GM21367 (cell line): Measurements from ENCODE around the gene MAGEA3.
"Not testable (repeated sequence)": the region's sequence is repeated elsewhere in the genome, so short reads cannot be mapped to it uniquely, and the experiment has no call there.

Experiments used
- ATAC-seq: cut with Tn5 transposase; IDR thresholded peaks from one replicate; pipeline ENCODE4 v1.9.1; 2021; ENCODE audit not compliant: unreplicated experiment

Gene MAGEA3, protein sequence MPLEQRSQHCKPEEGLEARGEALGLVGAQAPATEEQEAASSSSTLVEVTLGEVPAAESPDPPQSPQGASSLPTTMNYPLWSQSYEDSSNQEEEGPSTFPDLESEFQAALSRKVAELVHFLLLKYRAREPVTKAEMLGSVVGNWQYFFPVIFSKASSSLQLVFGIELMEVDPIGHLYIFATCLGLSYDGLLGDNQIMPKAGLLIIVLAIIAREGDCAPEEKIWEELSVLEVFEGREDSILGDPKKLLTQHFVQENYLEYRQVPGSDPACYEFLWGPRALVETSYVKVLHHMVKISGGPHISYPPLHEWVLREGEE

DNA sequence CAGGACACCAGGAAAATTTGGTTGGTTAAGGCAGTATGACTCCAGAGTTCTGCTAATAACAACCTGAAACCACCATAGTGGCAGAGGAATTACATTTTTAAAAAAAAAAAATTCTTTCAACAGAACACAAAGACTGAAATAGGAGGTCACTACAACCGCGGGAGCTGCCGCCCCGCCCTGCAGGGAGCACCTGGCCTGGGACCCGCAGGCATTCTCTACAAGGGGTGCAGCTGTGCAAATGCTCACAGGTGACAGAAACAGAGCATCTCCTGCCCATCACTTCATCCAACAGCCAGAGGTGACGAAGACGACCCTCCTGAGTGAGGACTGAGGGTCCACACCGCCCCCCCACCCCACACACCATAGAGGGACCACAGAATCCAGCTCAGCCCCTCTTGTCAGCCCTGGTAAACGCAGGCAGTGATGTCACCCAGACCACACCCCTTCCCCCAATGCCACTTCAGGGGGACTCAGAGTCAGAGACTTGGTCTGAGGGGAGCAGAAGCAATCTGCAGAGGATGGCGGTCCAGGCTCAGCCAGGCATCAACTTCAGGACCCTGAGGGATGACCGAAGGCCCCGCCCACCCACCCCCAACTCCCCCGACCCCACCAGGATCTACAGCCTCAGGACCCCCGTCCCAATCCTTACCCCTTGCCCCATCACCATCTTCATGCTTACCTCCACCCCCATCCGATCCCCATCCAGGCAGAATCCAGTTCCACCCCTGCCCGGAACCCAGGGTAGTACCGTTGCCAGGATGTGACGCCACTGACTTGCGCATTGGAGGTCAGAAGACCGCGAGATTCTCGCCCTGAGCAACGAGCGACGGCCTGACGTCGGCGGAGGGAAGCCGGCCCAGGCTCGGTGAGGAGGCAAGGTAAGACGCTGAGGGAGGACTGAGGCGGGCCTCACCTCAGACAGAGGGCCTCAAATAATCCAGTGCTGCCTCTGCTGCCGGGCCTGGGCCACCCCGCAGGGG, at the start of gene MAGEA3:
TSS of gene MAGEA3 (plus strand) at position 843 of the 980 bp plus-strand sequence. CDS start 2,039 bp downstream, outside the sequence.
- not testable (repeated sequence) for ATAC-seq

DNA sequence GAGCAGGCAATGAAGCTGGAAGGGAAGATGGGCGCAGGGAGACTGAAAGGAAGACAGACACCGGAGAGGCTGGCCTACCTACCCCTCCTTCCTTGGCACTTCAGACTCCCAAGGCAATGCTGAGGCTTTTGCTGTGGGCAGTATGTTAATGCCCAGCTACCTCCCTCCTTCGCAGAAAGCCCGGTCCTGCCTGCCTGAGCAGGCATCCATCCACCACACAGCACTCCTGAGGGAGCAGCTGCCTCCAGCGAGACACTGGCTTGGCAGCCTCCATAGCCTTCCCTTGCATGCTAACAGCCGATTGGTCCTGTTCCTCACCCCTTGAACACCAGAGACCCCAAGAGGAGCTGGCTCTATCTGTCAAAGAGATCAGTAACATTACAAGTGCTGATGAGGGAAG, 46.5 kb upstream of the MAGEA3 start:
- ATAC-seq, result no peak

DNA sequence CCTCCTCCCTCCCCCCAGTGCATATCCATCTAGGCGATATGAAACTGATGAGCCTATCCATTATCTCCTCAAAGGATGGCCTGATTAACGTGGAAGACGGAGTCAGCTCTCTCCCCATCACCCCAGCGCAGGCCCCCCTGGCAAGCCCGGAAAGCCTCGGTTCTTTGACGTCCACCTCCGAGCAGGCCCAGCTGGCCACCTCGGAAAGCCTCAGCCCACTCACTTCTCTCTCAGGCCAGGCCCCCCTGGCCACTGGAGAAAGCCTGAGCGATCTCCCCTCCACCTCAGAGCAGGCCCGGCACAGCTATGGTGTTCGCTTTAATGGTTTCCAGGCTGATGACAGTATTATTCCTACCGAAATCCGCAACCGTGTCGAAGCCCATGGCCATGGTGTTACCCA, 46.1 kb upstream of the MAGEA3 start:
- ATAC-seq, result no peak

DNA sequence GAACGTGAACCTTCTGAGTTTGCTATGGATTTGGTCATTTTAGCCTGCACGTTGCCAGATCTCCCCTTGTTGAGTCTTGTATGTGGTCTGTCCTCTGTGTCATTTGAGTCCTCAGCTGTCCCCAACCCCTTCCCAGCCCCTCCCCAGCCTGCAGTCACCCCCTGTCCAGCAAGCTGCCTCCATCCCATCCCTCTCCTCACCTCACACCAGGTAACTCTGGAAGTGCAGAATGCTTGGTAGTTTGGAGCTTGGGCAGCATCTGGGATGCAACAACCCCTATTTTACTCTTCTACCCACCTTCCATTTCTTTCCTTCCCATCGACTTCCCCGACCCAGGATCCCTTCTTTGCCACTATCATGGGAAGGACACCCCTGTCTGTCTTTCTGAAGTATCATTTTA, 42.5 kb upstream of the MAGEA3 start:
- ATAC-seq, result no peak

DNA sequence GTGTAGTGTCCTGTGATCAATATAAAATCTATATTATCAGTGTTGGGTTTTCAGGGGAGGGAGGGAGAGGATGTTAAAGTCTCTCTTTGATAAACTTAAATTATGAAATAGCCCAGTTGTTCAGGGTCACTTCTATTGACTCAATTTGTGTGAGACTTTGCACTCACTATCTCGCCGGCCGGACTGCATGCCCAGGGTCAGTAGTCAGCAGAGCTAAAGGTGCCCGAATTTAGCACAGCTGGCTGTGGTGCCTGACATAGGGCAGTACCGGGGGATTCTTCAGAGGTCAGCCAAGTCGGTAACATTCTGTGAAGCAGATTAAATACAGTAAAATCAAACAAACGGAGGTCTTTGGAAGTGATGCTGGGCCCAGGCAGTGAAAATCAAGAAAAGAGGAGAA, 41.7 kb upstream of the MAGEA3 start:
- ATAC-seq, result no peak

DNA sequence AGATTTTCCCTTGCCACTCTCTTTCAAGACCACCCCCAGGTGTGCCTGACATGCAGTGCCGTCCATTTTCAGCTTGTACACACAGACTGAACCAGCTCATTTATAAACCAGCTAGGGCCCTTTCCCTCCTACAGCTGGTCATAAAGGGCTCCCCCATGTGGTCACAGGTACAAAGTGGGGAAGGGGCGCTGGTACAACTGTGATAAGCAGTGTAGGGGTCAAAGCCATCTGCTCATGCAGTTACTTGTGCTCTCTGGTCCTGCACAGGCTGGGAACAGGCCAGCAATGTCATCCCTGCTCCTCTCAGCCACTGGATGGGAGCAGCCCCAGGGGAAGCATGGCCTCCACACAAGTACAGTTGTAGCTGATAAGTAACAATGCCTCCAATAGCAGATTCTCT, 40.3 kb upstream of the MAGEA3 start:
- ATAC-seq, result no peak

DNA sequence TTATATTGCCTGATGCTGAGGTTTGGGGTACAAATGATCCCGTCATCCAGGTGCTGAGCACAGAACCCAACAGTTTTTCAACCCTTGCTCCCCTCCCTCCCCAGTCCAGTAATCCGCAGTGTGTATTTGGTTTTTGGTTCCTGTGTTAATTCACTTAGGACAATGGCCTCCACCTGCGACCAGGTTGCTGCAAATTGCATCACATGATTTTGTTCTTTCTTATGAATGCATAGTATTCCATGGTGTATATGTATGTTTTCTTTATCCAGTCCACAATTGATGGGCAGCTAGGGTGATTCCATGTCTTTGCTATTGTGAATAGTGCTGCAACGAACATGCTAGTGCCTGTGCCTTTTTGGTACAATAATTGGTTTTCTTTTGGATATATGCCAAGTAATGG, 35.5 kb upstream of the MAGEA3 start:
- ATAC-seq, result no peak

DNA sequence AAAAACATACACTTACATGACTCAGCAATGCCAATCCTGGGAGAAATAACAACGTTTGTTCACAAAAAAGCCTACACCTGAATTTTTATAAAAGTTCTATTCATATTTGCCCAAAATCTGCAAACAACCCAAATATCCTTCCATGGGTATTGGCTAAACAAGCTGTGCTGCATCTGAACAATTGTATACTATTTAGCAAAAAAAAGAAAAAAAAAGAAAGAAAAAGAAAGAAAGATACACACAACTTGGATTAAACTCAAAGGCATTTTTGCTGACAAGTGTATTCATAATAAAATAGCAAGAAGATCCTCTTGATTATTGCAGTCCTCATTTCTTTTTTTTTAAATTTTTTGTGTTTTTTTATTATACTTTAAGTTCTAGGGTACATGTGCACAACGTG, 24.5 kb upstream of the MAGEA3 start:
- ATAC-seq, result no peak

DNA sequence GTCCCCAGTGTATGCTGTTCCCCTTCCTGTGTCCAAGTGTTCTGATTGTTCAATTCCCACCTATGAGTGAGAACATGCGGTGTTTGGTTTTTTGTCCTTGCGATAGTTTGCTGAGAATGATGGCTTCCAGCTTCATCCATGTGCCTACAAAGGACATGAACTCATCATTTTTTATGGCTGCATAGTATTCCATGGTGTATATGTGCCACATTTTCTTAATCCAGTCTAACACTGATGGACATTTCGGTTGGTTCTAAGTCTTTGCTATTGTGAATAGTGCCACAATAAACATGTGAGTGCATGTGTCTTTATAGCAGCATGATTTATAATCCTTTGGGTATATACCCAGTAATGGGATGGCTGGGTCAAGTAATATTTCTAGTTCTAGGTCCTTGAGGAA, 23.9 kb upstream of the MAGEA3 start:
- ATAC-seq, result not testable (repeated sequence)

DNA sequence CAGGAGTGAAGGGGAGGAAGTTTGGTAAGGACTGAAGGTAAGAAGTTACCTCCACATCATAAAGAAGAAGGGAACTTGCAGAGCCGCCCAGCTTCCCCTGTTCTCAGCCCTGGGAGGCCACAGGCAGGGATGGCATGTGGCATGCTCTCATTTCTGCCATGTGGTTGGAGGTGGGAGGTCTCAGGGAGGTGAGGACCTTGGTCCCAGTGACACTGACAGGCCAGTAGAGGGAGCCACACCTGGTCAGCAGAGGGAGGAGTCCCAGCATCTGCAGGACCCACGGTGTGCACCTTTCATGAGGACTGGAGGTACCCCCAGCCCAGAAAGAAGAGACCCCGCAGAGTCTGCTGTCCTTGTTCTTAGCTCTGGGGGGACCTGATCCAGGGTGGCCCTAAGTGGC, 17.6 kb upstream of the MAGEA3 start:
- peak; percentile 68 for ATAC-seq

DNA sequence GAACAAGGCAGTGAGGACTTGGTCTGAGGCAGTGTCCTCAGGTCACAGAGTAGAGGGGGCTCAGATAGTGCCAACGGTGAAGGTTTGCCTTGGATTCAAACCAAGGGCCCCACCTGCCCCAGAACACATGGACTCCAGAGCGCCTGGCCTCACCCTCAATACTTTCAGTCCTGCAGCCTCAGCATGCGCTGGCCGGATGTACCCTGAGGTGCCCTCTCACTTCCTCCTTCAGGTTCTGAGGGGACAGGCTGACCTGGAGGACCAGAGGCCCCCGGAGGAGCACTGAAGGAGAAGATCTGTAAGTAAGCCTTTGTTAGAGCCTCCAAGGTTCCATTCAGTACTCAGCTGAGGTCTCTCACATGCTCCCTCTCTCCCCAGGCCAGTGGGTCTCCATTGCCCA, 1.8 kb downstream of the MAGEA3 start:
- not testable (repeated sequence) for ATAC-seq

DNA sequence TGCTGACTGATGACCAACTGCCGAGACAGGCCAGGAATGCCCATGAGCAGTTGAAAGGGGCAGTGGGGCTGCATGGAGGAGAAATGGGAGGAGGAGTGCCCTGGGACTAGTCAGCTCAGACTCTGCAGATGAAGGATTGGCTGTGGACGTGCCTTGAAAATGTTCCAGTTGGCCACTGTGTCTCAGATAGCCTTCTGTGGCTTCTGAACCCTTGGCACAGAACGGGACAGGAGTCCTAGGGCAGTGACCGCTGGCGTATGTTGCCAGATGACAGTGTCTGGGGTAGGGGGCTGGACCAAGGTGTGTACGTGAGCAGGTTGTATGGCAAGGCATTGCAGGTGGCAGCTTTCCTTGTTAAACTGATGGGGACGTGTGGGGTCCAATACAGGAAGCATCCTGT, 7.9 kb downstream of the MAGEA3 start:
- ATAC-seq, result not testable (repeated sequence)

DNA sequence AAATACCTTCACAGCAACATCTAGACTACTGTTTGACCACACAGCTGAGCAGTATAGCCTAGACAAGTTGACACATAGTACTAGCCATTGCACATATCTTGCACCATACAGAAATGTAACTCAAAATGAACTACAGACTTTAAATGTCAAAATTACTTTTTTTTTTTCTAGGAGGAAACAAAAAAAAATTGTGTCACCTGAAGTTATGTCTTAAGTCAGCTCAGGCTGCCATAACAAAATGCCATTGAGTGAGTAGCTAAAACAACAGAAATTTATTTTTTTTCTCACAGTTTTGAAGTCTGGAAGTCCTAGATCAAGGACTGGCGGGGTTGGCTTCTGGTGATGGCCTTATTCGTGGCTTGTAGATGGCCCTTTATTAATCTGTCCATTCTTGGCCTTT, 10.6 kb downstream of the MAGEA3 start, which contains the start of gene CSAG2:
TSS of gene CSAG2 (minus strand) at position 101 of the 400 bp plus-strand sequence. CDS start 161 bp downstream, outside the sequence.
- ATAC-seq, result not testable (repeated sequence)

DNA sequence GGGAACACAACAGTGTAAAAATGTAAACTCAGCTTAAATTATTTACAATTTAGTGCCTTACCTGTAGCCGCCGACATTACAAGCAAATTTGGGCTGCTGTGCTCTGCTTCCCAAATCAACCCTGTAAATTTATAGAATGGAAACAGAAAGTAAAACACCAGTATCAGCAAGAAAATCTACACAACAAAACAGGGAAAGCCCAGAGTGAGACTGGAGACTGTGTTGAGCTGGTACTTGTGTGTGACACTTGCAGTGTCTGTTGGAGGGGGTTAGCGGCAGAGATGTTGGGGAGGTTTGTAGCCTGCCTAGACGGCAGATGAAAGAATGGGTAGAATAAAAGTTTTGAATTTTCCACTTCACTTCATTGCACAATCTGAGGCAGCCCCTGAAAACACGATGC, 14.6 kb downstream of the MAGEA3 start:
- ATAC-seq, result not testable (repeated sequence)

DNA sequence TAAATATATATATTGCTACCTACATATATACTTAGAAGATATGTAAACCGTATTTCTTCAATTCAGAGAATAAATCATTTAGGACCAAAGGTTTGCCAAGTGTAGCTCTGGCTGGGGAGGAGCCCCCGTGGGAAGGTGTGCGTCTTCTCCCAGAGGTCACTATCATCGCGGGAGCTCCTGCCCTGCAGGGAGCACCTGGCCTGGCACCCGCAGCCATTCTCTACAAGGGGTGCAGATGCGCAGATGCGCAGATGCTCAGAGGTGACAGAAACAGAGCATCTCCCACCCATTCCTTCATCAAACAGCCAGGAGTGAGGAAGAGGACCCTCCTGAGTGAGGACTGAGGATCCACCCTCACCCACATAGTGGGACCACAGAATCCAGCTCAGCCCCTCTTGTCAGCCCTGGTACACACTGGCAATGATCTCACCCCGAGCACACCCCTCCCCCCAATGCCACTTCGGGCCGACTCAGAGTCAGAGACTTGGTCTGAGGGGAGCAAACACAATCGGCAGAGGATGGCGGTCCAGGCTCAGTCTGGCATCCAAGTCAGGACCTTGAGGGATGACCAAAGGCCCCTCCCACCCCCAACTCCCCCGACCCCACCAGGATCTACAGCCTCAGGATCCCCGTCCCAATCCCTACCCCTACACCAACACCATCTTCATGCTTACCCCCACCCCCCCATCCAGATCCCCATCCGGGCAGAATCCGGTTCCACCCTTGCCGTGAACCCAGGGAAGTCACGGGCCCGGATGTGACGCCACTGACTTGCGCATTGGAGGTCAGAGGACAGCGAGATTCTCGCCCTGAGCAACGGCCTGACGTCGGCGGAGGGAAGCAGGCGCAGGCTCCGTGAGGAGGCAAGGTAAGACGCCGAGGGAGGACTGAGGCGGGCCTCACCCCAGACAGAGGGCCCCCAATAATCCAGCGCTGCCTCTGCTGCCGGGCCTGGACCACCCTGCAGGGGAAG, 15.5 kb downstream of the MAGEA3 start, which contains the start of gene MAGEA2B:
TSS of gene MAGEA2B (plus strand) at position 814 of the 973 bp plus-strand sequence. CDS start 2,479 bp downstream, outside the sequence.
- ATAC-seq, result not testable (repeated sequence)

DNA sequence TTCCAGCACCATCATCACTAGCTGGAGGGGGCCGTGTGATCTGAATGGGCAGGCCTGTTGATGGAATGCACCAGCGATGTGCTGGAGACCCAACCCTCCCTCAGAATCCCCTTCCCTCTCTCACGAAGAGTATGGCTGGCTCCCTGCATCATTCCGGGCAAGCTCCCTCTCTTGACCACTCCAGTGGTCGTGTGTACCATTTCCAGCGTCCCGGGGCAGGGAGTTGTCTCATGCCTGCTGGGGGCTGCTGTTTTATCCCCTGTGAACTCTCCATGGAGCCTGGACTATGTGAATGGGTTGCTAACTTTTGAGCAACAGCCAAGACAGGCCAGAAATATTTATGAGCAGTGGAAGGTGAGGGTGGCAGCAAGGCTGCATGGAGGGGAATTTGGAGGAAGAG, 26.8 kb downstream of the MAGEA3 start:
- no peak for ATAC-seq

DNA sequence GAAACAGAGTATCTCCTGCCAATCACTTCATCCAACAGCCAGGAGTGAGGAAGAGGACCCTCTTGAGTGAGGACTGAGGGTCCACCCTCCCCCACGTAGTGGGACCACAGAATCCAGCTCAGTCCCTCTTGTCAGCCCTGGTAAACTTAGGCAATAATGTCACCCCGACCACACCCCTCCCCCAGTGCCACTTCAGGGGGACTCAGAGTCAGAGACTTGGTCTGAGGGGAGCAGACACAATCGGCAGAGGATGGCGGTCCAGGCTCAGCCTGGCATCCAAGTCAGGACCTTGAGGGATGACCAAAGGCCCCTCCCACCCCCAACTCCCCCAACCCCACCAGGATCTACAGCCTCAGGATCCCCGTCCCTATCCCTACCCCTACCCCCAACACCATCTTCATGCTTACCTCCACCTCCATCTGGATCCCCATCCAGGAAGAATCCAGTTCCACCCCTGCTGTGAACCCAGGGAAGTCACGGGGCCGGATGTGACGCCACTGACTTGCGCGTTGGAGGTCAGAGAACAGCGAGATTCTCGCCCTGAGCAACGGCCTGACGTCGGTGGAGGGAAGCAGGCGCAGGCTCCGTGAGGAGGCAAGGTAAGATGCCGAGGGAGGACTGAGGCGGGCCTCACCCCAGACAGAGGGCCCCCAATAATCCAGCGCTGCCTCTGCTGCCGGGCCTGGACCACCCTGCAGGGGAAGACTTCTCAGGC, 34.8 kb downstream of the MAGEA3 start, which contains the start of the genes CSAG1 and MAGEA12:
TSS of gene CSAG1 (minus strand) at position 461 of the 715 bp plus-strand sequence. CDS start 1,261 bp downstream, outside the sequence.
TSS of gene MAGEA12 (plus strand) at position 497 of the 715 bp plus-strand sequence. CDS start 2,405 bp downstream, outside the sequence.
- ATAC-seq, result no peak

DNA sequence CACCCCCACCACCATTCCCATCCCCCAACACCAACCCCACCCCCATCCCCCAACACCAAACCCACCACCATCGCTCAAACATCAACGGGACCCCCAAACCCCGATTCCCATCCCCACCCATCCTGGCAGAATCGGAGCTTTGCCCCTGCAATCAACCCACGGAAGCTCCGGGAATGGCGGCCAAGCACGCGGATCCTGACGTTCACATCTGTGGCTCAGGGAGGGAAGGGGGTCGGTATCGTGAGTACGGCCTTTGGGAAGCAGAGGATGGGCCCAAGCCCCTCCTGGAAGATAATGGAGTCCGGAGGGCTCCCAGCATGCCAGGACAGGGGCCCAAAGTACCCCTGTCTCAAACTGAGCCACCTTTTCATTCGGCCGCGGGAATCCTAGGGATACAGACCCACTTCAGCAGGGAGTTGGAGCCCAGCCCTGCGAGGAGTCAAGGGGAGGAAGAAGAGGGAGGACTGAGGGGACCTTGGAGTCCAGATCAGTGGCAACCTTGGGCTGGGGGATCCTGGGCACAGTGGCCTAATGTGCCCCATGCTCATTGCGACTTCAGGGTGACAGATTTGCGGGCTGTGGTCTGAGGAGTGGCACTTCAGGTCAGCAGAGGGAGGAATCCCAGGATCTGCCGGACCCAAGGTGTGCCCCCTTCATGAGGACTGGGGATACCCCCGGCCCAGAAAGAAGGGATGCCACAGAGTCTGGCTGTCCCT, 35.7 kb downstream of the MAGEA3 start:
- ATAC-seq, result not testable (repeated sequence)

DNA sequence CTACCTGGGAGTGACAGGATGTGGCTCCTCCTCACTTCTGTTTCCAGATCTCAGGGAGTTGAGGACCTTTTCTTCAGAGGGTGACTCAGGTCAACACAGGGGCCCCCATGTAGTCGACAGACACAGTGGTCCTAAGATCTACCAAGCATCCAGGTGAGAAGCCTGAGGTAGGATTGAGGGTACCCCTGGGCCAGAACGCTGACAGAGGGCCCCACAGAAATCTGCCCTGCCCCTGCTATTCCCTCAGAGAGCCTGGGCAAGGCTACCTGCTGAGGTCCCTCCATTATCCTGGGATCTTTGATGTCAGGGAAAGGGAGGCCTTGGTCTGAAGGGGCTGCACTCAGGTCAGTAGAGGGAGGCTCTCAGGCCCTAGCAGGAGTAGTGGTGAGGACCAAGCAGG, 36.5 kb downstream of the MAGEA3 start:
- no peak for ATAC-seq
